NCI-H187 treated with DMSO at 0.1 percent for 48 hours (cell line): ENCODE data around the gene PPM1J.
"Not testable (repeated sequence)": the region's sequence is repeated elsewhere in the genome, so short reads cannot be mapped to it uniquely, and the experiment has no call there.

Source experiments
- DNase-seq: peaks from one replicate; lab custom pipeline; 2025; lab: John Stamatoyannopoulos, UW

Gene PPM1J

GRCh38 chr1:112721966-112722524 is 6.9 kb upstream of the PPM1J start:
- DNase-seq: no peak

- not testable (repeated sequence) for DNase-seq
Measured at GRCh38 chr1:112721294-112721693, 6.2 kb upstream of the PPM1J start.

GRCh38 chr1:112720800-112721199 is 5.7 kb upstream of the PPM1J start:
- DNase-seq: no peak

- DNase-seq: no peak
Measured at GRCh38 chr1:112719706-112720105, 4.6 kb upstream of the PPM1J start.

- DNase-seq: no peak
Measured at GRCh38 chr1:112718691-112719418, 3.7 kb upstream of the PPM1J start.

- no peak for DNase-seq
Measured at GRCh38 chr1:112717263-112717873, 2.2 kb upstream of the PPM1J start.

GRCh38 chr1:112716133-112716720 is 1.1 kb upstream of the PPM1J start:
- DNase-seq: peak; percentile 38

- DNase-seq: no peak
Measured at GRCh38 chr1:112714313-112715263, 544 bp downstream of the PPM1J start.

- no peak for DNase-seq
Measured at GRCh38 chr1:112713466-112714312, 1.4 kb downstream of the PPM1J start.

- no peak for DNase-seq
Measured at GRCh38 chr1:112712701-112713128, 2.4 kb downstream of the PPM1J start.

GRCh38 chr1:112712191-112712590 is 2.9 kb downstream of the PPM1J start:
- no peak for DNase-seq

- no peak for DNase-seq
Measured at GRCh38 chr1:112711670-112712069, 3.5 kb downstream of the PPM1J start.

- DNase-seq: no peak
Measured at GRCh38 chr1:112711041-112711440, 4.1 kb downstream of the PPM1J start.

GRCh38 chr1:112710586-112710985 is 4.5 kb downstream of the PPM1J start:
- DNase-seq: no peak

GRCh38 chr1:112710159-112710558 is 5.0 kb downstream of the PPM1J start:
- no peak for DNase-seq

- no peak for DNase-seq
Measured at GRCh38 chr1:112708489-112708888, 6.6 kb downstream of the PPM1J start.

- DNase-seq: no peak
Measured at GRCh38 chr1:112708002-112708448, 7.1 kb downstream of the PPM1J start.

GRCh38 chr1:112707221-112708001 is 7.7 kb downstream of the PPM1J start:
- peak; percentile 17 for DNase-seq

GRCh38 chr1:112706505-112707220 is 8.5 kb downstream of the PPM1J start, which contains the start of gene RHOC:
TSS of gene RHOC (minus strand) at chr1:112707127. CDS start at chr1:112703799, 3,328 bp downstream.
- DNase-seq: no peak
